Suprapubic skin (tissue), 4 donors: ENCODE results near the gene MTG2.

Source experiments
- CTCF ChIP-seq, 2 donors: fragments of 200-600 bp in 1 of 2; fragments of 450-650 bp in 1 of 2; sonication (generic) in 1 of 2; IDR thresholded peaks; one replicate each; pipeline ENCODE4 v1.5.1; 2016 to 2019; ENCODE audit warnings: antibody characterized with exemption in 2 of 2, mild to moderate bottlenecking in 1 of 2, moderate library complexity in 1 of 2
- EP300 ChIP-seq: sonication (generic); formaldehyde crosslinking; IDR thresholded peaks from one replicate; pipeline ENCODE4 v1.6.1; 2017; ENCODE audit warnings: antibody characterized with exemption
- POLR2A ChIP-seq, 2 donors: fragments of 450-650 bp; IDR thresholded peaks; one replicate each; pipeline ENCODE4 v1.6.1; 2017; ENCODE audit warnings: antibody characterized with exemption in 2 of 2, mild to moderate bottlenecking in 2 of 2, moderate library complexity in 2 of 2
- POLR2AphosphoS5 ChIP-seq, 3 donors: sonication (generic); formaldehyde crosslinking; IDR thresholded peaks; one replicate each; pipeline ENCODE4 v1.6.1; 2017; ENCODE audit warnings: antibody characterized with exemption in 3 of 3

- no peak for TF ChIP-seq CTCF (IDR thresholded peaks at IDR 0.05)
- no peak for TF ChIP-seq POLR2A (IDR thresholded peaks at IDR 0.05)
- no peak for TF ChIP-seq EP300
- TF ChIP-seq POLR2AphosphoS5 (IDR thresholded peaks at IDR 0.05) = no peak
Measured at GRCh38 chr20:62211769-62212288, 29.0 kb downstream of the MTG2 start.
